GM19328 (cell line): ENCODE data around the gene PABPN1L.
"Not testable (repeated sequence)": the region's sequence is repeated elsewhere in the genome, so short reads cannot be mapped to it uniquely, and the experiment has no call there.

Source experiments
- ATAC-seq: cut with Tn5 transposase; IDR thresholded peaks from one replicate; pipeline ENCODE4 v1.9.1; 2021; ENCODE audit warnings: mild to moderate bottlenecking, moderate library complexity; ENCODE audit not compliant: unreplicated experiment

PABPN1L gene

GRCh38 chr16:88833086-88833485 lies 33.4 kb downstream of the PABPN1L start:
- ATAC-seq, result no peak

- no peak for ATAC-seq
Measured at GRCh38 chr16:88831838-88832237, 34.6 kb downstream of the PABPN1L start.

GRCh38 chr16:88830783-88831182 lies 35.7 kb downstream of the PABPN1L start:
- ATAC-seq, result no peak

GRCh38 chr16:88830258-88830657 lies 36.2 kb downstream of the PABPN1L start:
- no peak for ATAC-seq

GRCh38 chr16:88828711-88829110 lies 37.7 kb downstream of the PABPN1L start:
- ATAC-seq, result no peak

GRCh38 chr16:88827727-88828126 lies 38.7 kb downstream of the PABPN1L start:
- no peak for ATAC-seq

GRCh38 chr16:88826070-88826840 lies 40.2 kb downstream of the PABPN1L start:
- no peak for ATAC-seq

- no peak for ATAC-seq
Measured at GRCh38 chr16:88825146-88825545, 41.3 kb downstream of the PABPN1L start.

GRCh38 chr16:88824256-88825077 lies 42.0 kb downstream of the PABPN1L start:
- no peak for ATAC-seq

- not testable (repeated sequence) for ATAC-seq
Measured at GRCh38 chr16:88823646-88824045, 42.8 kb downstream of the PABPN1L start.

GRCh38 chr16:88822281-88823040 lies 44.0 kb downstream of the PABPN1L start:
- no peak for ATAC-seq

GRCh38 chr16:88821168-88821850 lies 45.2 kb downstream of the PABPN1L start:
- ATAC-seq, result no peak

- no peak for ATAC-seq
Measured at GRCh38 chr16:88820385-88821025, 46.0 kb downstream of the PABPN1L start.

GRCh38 chr16:88819126-88819525 lies 47.3 kb downstream of the PABPN1L start:
- no peak for ATAC-seq

- ATAC-seq, result no peak
Measured at GRCh38 chr16:88818575-88818874, 47.9 kb downstream of the PABPN1L start.

- ATAC-seq, result no peak
Measured at GRCh38 chr16:88817785-88818574, 48.5 kb downstream of the PABPN1L start.

- ATAC-seq, result no peak
Measured at GRCh38 chr16:88816736-88817535, 49.5 kb downstream of the PABPN1L start.

- no peak for ATAC-seq
Measured at GRCh38 chr16:88815901-88816589, 50.4 kb downstream of the PABPN1L start.
